Dedifferentiated amniotic fluid mesenchymal stem cell (primary cell): ENCODE measurements around the gene SPG11.

Source experiments
- DNase-seq: peaks from one replicate; pipeline ENCODE4 v3.0.0-alpha.2; 2016; ENCODE audit errors: extremely low spot score

Gene SPG11

GRCh38 chr15:44519537-44519936, 143.9 kb downstream of the SPG11 start:
- no peak for DNase-seq

GRCh38 chr15:44516436-44516835, 147.0 kb downstream of the SPG11 start:
- no peak for DNase-seq
